HG03558 (cell line): ENCODE data around the gene TMEM167A.
"Not testable (repeated sequence)": the region's sequence is repeated elsewhere in the genome, so short reads cannot be mapped to it uniquely, and the experiment has no call there.

Experiments used
- ATAC-seq: cut with Tn5 transposase; IDR thresholded peaks from one replicate; pipeline ENCODE4 v1.9.1; 2021; ENCODE audit warnings: moderate number of reproducible peaks; ENCODE audit not compliant: unreplicated experiment; ENCODE audit errors: extremely low read depth

The TMEM167A gene

GRCh38 chr5:83092619-83093018 lies 15.4 kb upstream of the TMEM167A start:
- no peak for ATAC-seq

- no peak for ATAC-seq
Measured at GRCh38 chr5:83090169-83090568, 13.0 kb upstream of the TMEM167A start.

GRCh38 chr5:83085106-83085505 lies 7.9 kb upstream of the TMEM167A start:
- no peak for ATAC-seq

- no peak for ATAC-seq
Measured at GRCh38 chr5:83084336-83084735, 7.1 kb upstream of the TMEM167A start.

- ATAC-seq, result no peak
Measured at GRCh38 chr5:83082750-83083149, 5.6 kb upstream of the TMEM167A start.

- no peak for ATAC-seq
Measured at GRCh38 chr5:83077662-83078261, 568 bp upstream of the TMEM167A start.

GRCh38 chr5:83072966-83073365 lies 4.2 kb downstream of the TMEM167A start:
- no peak for ATAC-seq

- ATAC-seq, result no peak
Measured at GRCh38 chr5:83071286-83072051, 5.7 kb downstream of the TMEM167A start.

- ATAC-seq, result no peak
Measured at GRCh38 chr5:83069096-83069799, 7.9 kb downstream of the TMEM167A start.

GRCh38 chr5:83067377-83067776 lies 9.8 kb downstream of the TMEM167A start:
- ATAC-seq, result not testable (repeated sequence)

GRCh38 chr5:83066548-83067110 lies 10.6 kb downstream of the TMEM167A start:
- no peak for ATAC-seq

- no peak for ATAC-seq
Measured at GRCh38 chr5:83059341-83059740, 17.9 kb downstream of the TMEM167A start.

- ATAC-seq, result no peak
Measured at GRCh38 chr5:83058726-83059125, 18.5 kb downstream of the TMEM167A start.

- no peak for ATAC-seq
Measured at GRCh38 chr5:83055166-83055565, 22.0 kb downstream of the TMEM167A start.

GRCh38 chr5:83050723-83051340 lies 26.4 kb downstream of the TMEM167A start:
- no peak for ATAC-seq

GRCh38 chr5:83049370-83049885 lies 27.8 kb downstream of the TMEM167A start:
- ATAC-seq, result no peak

- no peak for ATAC-seq
Measured at GRCh38 chr5:83048811-83049210, 28.4 kb downstream of the TMEM167A start.

GRCh38 chr5:83048277-83048676 lies 28.9 kb downstream of the TMEM167A start:
- no peak for ATAC-seq

- no peak for ATAC-seq
Measured at GRCh38 chr5:83044926-83045325, 32.3 kb downstream of the TMEM167A start.

- ATAC-seq, result no peak
Measured at GRCh38 chr5:83042507-83042906, 34.7 kb downstream of the TMEM167A start.
